ENCODE data around the gene NHSL1. TPM values are rescaled to one million over a fixed set of nuclear protein-coding genes. Genes with fewer than 3 reads are reported as not detected.

NHSL1 gene
- total RNA-seq, 1 donor, result 17.8 TPM

- H3K4me3 ChIP-seq (ENCODE audit: low read depth, low read length), result no peak overlapping the region
- no peak for TF ChIP-seq CTCF (IDR thresholded peaks at IDR 0.05; ENCODE audit: insufficient read depth, low read length)
- DNase-seq (ENCODE audit: low read depth), result no peak
These were observed 92.9 kb downstream of the NHSL1 start for GRCh38 chr6:138406443-138406842.

GRCh38 chr6:138405816-138406413 lies 93.4 kb downstream of the NHSL1 start:
- TF ChIP-seq CTCF (IDR thresholded peaks at IDR 0.05; ENCODE audit: insufficient read depth, low read length), result no peak
- no peak for DNase-seq (ENCODE audit: low read depth)
- no peak overlapping the region for H3K4me3 ChIP-seq (ENCODE audit: low read depth, low read length)

- DNase-seq (ENCODE audit: low read depth), result peak; percentile 23
- TF ChIP-seq CTCF (IDR thresholded peaks at IDR 0.05; ENCODE audit: insufficient read depth, low read length), result no peak
- peak overlapping the region; percentile 75 for H3K4me3 ChIP-seq (ENCODE audit: low read depth, low read length)
These were observed 94.5 kb downstream of the NHSL1 start for GRCh38 chr6:138404666-138405337.

DNA sequence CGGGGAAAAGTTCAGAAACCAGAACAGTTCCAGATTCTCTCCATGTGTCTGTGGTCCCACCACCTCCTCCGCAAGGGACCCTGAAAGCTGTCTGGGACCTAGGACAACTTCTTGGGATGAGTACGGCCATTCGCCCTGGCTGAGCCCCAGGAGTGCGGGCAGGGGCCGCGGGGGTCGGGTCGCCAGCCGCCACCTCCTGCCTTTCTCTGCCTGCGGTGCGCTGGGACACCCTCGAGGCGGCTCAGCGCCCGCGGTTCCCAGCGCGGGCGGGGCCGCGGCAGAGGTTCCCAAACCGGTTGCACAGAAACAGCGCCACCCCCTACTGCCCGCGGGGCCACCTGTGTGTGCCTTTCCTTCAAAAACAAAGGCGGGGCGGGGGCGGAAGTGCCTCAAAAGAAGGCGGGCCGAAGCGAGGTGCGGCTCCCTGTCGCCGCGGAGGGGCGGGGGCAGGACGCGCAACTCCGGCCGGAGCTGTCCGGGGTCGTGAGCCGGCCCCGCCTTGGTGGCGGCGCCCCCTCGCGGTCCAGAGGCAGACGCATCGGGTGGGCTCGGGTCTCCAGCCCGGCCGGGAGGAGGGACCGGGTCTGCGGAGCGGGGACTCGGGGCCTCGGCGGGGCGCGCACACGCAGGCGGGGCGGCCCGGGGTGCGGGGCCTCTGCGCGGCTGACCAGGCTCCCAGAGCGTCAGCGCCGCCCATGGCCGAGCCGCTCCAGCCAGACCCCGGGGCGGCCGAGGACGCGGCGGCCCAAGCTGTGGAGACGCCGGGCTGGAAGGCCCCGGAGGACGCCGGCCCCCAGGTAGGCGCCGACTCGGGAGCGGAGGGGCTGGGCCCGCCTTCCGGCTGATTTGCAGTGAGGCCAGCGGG lies 95.3 kb downstream of the NHSL1 start, which contains the start of gene HEBP2:
HEBP2 (plus strand) TSS at position 423 of the 865 bp plus-strand sequence; CDS start at position 696, 273 bp downstream.
- TF ChIP-seq CTCF (IDR thresholded peaks at IDR 0.05; ENCODE audit: insufficient read depth, low read length), result peak; percentile 9
- DNase-seq (ENCODE audit: low read depth), result peak; percentile 39
- peak within 1 kb of the TSS; percentile 75 for H3K4me3 ChIP-seq (ENCODE audit: low read depth, low read length)

- peak; percentile 9 for TF ChIP-seq CTCF (IDR thresholded peaks at IDR 0.05; ENCODE audit: insufficient read depth, low read length)
- peak overlapping the region; percentile 75 for H3K4me3 ChIP-seq (ENCODE audit: low read depth, low read length)
- no peak for DNase-seq (ENCODE audit: low read depth)
These were observed 95.9 kb downstream of the NHSL1 start for GRCh38 chr6:138403324-138403800.

DNA sequence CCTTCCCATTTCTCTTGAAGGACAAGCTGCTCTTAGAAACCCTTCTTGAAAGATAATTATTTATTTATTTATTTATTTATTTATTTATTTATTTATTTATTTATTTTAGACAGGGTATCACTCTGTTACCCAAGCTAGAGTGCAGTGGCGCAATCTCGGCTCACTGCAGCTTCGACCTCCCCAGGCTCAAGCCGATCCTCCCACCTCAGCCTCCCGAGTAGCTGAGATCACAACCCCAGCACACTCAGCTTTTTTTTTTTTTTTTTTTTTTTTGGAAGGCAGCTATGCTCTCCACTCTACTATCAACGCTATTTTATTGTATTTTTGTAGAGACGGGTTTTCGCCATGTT lies 96.5 kb downstream of the NHSL1 start:
- TF ChIP-seq CTCF (IDR thresholded peaks at IDR 0.05; ENCODE audit: insufficient read depth, low read length), result no peak

More for the DNA sequence above, 96.5 kb downstream of the NHSL1 start:
- DNase-seq (ENCODE audit: low read depth), result no peak
- no peak overlapping the region for H3K4me3 ChIP-seq (ENCODE audit: low read depth, low read length)
